Nephron progenitor cell (in vitro differentiated cells): Measurements from ENCODE around the gene LLCFC1.
A peak's percentile ranks its signal among the peaks of the same experiment; 100 is the strongest.

Experiments
- DNase-seq: peaks from one replicate; pipeline ENCODE4 v3.0.0; 2021
- H3K27ac Mint-ChIP-seq: 2 replicates; pipeline ENCODE4 v1.8.0; 2021; ENCODE audit warnings: mild to moderate bottlenecking, moderate library complexity, mixed read lengths
- H3K27me3 Mint-ChIP-seq: 2 replicates; pipeline ENCODE4 v1.8.0; 2021; ENCODE audit warnings: mild to moderate bottlenecking, low read depth, mixed read lengths; ENCODE audit not compliant: poor library complexity
- H3K36me3 Mint-ChIP-seq: 2 replicates; pipeline ENCODE4 v1.8.0; 2021; ENCODE audit warnings: low read depth, mixed read lengths
- H3K4me1 Mint-ChIP-seq: 2 replicates; pipeline ENCODE4 v1.8.0; 2021; ENCODE audit warnings: mixed read lengths
- H3K4me3 Mint-ChIP-seq: 2 replicates; pipeline ENCODE4 v1.8.0; 2021; ENCODE audit warnings: mild to moderate bottlenecking, moderate library complexity, mixed read lengths
- H3K9me3 Mint-ChIP-seq: 2 replicates; pipeline ENCODE4 v1.8.0; 2021; ENCODE audit warnings: mild to moderate bottlenecking, moderate library complexity, mixed read lengths
- CTCF ChIP-seq: fragments of 200-600 bp; sonication (generic); IDR thresholded peaks from 2 replicates; pipeline ENCODE4 v1.5.0; 2021; ENCODE audit warnings: antibody characterized with exemption

LLCFC1 gene

GRCh38 chr7:142940966-142941535, 1.8 kb downstream of the LLCFC1 start:
- Mint-ChIP-seq H3K4me1 (peaks cover 8% of the 10 kb centered on the region), H3K9me3 (no peaks in the 10 kb centered on the region), H3K4me3 (no peak overlapping the region), H3K27me3 (peaks cover 23% of the 10 kb centered on the region), H3K27ac (no peak overlapping the region), H3K36me3 (no peaks in the 10 kb centered on the region)
- no peak for DNase-seq
- TF ChIP-seq CTCF, result no peak

- H3K4me1 Mint-ChIP-seq, result peaks cover 8% of the 10 kb centered on the region
- no peaks in the 10 kb centered on the region for H3K36me3 Mint-ChIP-seq
- TF ChIP-seq CTCF, result no peak
These were observed 2.3 kb downstream of the LLCFC1 start for GRCh38 chr7:142941541-142941940.

GRCh38 chr7:142942746-142943145, 3.5 kb downstream of the LLCFC1 start:
- H3K27ac Mint-ChIP-seq, result no peak overlapping the region
- no peak for TF ChIP-seq CTCF
- H3K4me3 Mint-ChIP-seq, result no peak overlapping the region
- peaks cover 8% of the 10 kb centered on the region for H3K4me1 Mint-ChIP-seq
- H3K9me3 Mint-ChIP-seq, result no peaks in the 10 kb centered on the region
- H3K27me3 Mint-ChIP-seq, result peaks cover 28% of the 10 kb centered on the region
- no peak for DNase-seq
- H3K36me3 Mint-ChIP-seq, result no peaks in the 10 kb centered on the region

More at GRCh38 chr7:142941541-142941940, 2.3 kb downstream of the LLCFC1 start:
- no peak overlapping the region for H3K27ac Mint-ChIP-seq
- H3K4me3 Mint-ChIP-seq, result no peak overlapping the region
- no peak for DNase-seq
- H3K9me3 Mint-ChIP-seq, result no peaks in the 10 kb centered on the region
- H3K27me3 Mint-ChIP-seq, result peaks cover 23% of the 10 kb centered on the region

DNA sequence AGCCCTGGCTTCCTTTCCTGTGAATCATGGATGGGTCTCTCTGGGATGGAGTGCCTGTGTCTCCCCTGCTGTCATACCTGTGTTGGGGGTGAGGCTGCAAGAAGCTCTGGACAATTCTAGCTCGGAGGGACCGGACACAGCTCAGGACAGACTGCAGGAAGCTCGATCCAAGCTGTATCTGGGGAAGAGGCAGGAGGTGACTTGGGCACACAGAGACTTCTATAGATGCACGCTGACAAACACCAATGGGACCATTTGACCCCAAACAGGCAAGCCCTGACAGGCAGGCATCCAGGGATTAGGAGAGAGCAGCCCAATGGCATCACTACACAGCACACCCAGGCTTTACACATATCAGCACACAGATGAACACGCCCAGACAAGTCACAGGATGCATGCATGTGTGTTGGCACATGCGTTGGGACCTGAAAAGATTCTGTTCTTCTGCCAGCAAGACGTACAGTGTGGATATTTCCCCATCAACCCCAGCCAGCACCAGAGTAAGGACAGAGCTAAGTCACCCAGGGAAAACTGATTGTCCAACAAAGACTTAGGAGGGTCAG, 4.5 kb downstream of the LLCFC1 start:
- DNase-seq, result no peak
- peak overlapping the region; percentile 29 for H3K27ac Mint-ChIP-seq
- H3K4me3 Mint-ChIP-seq, result no peak overlapping the region
- no peaks in the 10 kb centered on the region for H3K36me3 Mint-ChIP-seq
- no peaks in the 10 kb centered on the region for H3K9me3 Mint-ChIP-seq
- no peak for TF ChIP-seq CTCF
- H3K4me1 Mint-ChIP-seq, result peaks cover 8% of the 10 kb centered on the region
- H3K27me3 Mint-ChIP-seq, result peaks cover 28% of the 10 kb centered on the region

- Mint-ChIP-seq H3K4me1 (peaks cover 8% of the 10 kb centered on the region), H3K27me3 (peaks cover 24% of the 10 kb centered on the region)
- TF ChIP-seq CTCF, result no peak
These were observed 5.7 kb downstream of the LLCFC1 start for GRCh38 chr7:142945001-142945400.

DNA sequence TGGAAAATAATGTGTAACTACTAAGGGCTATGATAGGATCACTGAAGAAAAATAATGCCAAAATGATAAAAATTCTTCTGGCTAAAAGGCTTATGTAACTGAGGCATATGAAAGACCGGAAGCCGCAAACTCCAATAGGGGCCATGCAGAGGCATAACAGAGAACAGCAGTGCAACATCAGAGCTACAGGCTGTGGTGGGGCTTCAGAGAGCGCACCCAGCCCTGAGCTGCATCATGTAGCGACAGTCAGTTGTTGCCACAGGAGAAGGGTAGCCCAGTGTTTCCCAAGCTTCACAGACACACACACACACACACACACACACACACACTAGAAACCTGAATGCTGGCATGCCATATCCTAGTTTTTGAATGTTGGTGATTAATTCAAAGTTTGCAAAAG, 9.3 kb downstream of the LLCFC1 start:
- peaks cover 15% of the 10 kb centered on the region for H3K27me3 Mint-ChIP-seq
- H3K4me3 Mint-ChIP-seq, result no peak overlapping the region
- no peak for TF ChIP-seq CTCF
- H3K9me3 Mint-ChIP-seq, result no peaks in the 10 kb centered on the region
- peaks cover 8% of the 10 kb centered on the region for H3K4me1 Mint-ChIP-seq
- H3K36me3 Mint-ChIP-seq, result no peaks in the 10 kb centered on the region
- no peak for DNase-seq
- H3K27ac Mint-ChIP-seq, result no peak overlapping the region

More at GRCh38 chr7:142945001-142945400, 5.7 kb downstream of the LLCFC1 start:
- Mint-ChIP-seq H3K27ac (peak overlapping the region; percentile 52), H3K4me3 (no peak overlapping the region), H3K36me3 (no peaks in the 10 kb centered on the region), H3K9me3 (no peaks in the 10 kb centered on the region)
- DNase-seq, result no peak
